CD1c-positive myeloid dendritic cell (primary cell): Measurements from ENCODE around the gene GALE.
A peak's percentile ranks its signal among the peaks of the same experiment; 100 is the strongest.
"Not testable (repeated sequence)": the region's sequence is repeated elsewhere in the genome, so short reads cannot be mapped to it uniquely, and the experiment has no call there.

ENCODE experiments used
- DNase-seq: peaks from one replicate; pipeline ENCODE4 v3.0.0-alpha.2; 2016; ENCODE audit errors: extremely low spot score

The GALE gene

GRCh38 chr1:23792151-23792945, 8.2 kb downstream of the GALE start:
- no peak for DNase-seq

GRCh38 chr1:23791516-23792047, 9.0 kb downstream of the GALE start:
- DNase-seq = no peak

GRCh38 chr1:23790696-23791515, 9.6 kb downstream of the GALE start, which contains the start of gene LYPLA2:
LYPLA2 (plus strand) TSS chr1:23791145; CDS start chr1:23792683, 1,538 bp downstream.
- peak; percentile 96 for DNase-seq

GRCh38 chr1:23788695-23789094, 11.9 kb downstream of the GALE start:
- DNase-seq = no peak

GRCh38 chr1:23787701-23788100, 12.9 kb downstream of the GALE start:
- no peak for DNase-seq

- DNase-seq = no peak
These were observed 15.7 kb downstream of the GALE start for GRCh38 chr1:23784846-23785245.

GRCh38 chr1:23783141-23783540, 17.4 kb downstream of the GALE start:
- DNase-seq = not testable (repeated sequence)

GRCh38 chr1:23779826-23780371, 20.7 kb downstream of the GALE start:
- peak; percentile 21 for DNase-seq

GRCh38 chr1:23777979-23778814, 22.4 kb downstream of the GALE start, which contains the start of gene PITHD1:
PITHD1 (plus strand) TSS chr1:23778418; CDS start chr1:23778516, 98 bp downstream.
- DNase-seq = peak; percentile 93

- no peak for DNase-seq
These were observed 24.3 kb downstream of the GALE start for GRCh38 chr1:23776217-23776616.

GRCh38 chr1:23774174-23774880, 26.2 kb downstream of the GALE start:
- DNase-seq = no peak

- DNase-seq = no peak
These were observed 27.7 kb downstream of the GALE start for GRCh38 chr1:23772854-23773242.

GRCh38 chr1:23772049-23772853, 28.3 kb downstream of the GALE start:
- DNase-seq = peak; percentile 87

- DNase-seq = no peak
These were observed 31.8 kb downstream of the GALE start for GRCh38 chr1:23768733-23769132.

GRCh38 chr1:23763041-23763577, 37.4 kb downstream of the GALE start:
- DNase-seq = no peak

GRCh38 chr1:23759277-23759676, 41.3 kb downstream of the GALE start:
- DNase-seq = no peak

- DNase-seq = no peak
These were observed 42.7 kb downstream of the GALE start for GRCh38 chr1:23757812-23758211.

- DNase-seq = no peak
These were observed 43.9 kb downstream of the GALE start for GRCh38 chr1:23756676-23757075.

- DNase-seq = no peak
These were observed 47.6 kb downstream of the GALE start for GRCh38 chr1:23752909-23753308.

GRCh38 chr1:23751815-23752200, 48.7 kb downstream of the GALE start:
- no peak for DNase-seq
